Measurements from ENCODE around the gene HOXC12. TPM values are rescaled to one million over a fixed set of nuclear protein-coding genes. Genes with fewer than 3 reads are reported as not detected.

The HOXC12 gene
- not detected for total RNA-seq

DNA sequence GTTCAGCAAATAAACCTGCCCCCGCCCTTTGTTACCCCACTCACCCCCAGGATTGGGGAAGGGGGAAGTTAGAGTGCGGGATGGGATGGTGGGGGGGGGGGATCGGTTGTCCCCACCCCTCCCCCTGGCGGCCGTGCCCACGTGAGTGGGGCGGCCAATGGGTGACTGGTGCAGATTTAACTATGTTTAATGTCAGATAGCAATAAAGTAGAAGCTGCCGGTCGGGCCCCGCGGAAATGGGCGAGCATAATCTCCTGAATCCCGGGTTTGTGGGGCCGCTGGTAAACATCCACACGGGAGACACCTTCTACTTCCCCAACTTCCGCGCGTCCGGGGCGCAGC, at the start of gene HOXC12:
HOXC12 (plus strand) TSS at position 210 of the 342 bp plus-strand sequence; CDS start at position 237, 27 bp downstream.
- no peak for DNase-seq (ENCODE audit: low spot score)

DNA sequence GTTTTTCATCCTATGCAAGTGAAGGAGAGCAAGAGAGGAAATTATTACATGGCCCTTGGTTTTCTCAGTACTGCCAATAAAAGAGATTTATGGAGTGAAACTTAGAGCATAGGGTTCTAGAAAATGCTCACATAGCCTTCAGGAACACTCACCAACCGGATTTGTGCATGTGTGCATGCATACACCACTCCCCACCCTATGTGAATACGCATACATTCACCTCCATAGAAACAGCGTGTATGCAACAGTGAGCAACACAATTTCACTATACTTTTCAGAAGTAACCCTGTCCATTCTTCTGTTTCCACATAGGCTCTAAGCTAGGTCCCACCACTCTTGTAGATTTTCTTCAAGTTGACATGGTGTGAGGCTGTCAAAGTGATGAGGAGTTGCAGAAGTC, 47.6 kb upstream of the HOXC12 start:
- no peak for DNase-seq (ENCODE audit: low spot score)

DNA sequence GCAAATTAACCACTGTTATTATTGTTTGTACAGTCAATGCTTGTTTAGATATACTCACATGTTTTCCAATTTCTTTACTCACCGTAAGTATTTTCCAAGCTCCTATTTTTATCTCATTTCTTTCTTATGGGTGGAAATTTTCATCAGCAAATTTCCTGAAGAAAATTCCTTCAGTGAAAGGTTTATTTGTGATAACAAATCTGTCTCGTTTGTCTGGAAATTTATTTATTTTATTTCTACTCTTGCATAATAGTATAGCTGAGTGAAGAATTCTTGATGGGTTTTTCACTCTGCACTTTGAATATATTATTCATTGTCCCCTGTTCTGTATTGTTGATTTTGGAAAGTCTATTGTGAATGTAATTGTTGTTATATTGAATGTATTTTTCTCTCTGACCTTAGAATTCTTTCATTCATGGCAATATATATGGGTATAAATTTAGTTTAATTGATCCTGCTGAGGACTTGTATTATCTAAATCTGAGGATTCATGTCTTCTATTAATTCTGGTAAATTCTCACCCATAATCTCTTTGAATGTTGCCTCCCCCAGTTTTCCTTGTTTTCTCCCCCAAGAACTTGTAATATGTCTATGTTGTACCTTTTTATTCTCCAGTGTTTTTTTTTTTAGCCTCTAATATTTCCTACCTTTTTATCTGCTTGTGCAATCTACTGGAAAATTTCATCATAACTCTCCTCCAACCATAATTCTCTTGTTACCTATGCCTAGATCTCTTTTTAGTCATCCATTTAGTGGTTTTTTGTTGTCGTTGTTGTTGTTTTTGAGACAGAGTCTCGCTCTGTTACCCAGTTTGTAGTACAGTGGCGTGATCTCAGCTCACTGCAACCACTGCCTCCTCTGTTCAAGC, 37.7 kb upstream of the HOXC12 start:
- no peak for DNase-seq (ENCODE audit: low spot score)

- DNase-seq (ENCODE audit: low spot score), result no peak
Observed at GRCh38 chr12:53924521-53925405, 29.9 kb upstream of the HOXC12 start.

DNA sequence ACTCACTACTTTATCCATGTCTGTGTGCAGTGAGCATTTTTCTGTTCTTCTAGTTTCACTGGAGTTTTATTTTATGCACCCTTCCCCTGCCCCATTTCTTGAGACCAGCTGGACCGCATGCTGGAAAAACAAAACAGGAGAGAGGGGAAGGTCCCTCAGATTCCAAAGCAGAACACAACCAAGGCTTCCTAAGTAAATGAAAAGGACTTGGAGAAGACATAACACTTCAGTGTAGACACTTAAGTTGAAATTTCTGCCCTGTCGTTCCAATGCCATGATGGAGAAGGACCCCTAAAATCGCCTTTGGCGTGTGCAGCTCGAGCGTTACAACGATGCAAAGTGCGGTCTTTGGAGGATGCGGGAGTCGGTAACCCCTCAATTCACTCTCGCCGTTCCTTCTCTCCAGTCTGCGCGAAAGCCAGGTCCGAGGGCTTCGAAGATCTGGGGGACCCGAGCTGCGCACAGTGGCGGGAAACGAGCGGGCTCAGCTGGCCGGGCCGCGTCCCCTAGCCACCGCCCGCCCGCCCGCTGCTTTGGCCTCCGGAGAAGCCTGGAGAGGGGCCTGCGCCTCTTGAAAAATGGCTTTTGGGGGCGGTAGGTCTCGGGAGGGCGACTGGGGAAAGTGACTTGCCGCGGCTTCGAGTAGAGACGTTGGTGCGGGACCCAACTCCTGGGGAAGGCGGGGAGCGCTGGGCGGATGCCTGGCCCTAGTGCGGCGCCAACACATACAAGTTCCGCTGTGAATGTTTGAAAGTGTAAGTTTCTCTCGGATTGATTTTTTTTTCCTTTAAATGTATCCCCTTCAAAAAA, 27.3 kb upstream of the HOXC12 start:
- no peak for DNase-seq (ENCODE audit: low spot score)

GRCh38 chr12:53928054-53928835, 26.5 kb upstream of the HOXC12 start:
- DNase-seq (ENCODE audit: low spot score), result no peak

GRCh38 chr12:53929527-53929926, 25.2 kb upstream of the HOXC12 start:
- DNase-seq (ENCODE audit: low spot score), result no peak

GRCh38 chr12:53930591-53931255, 24.0 kb upstream of the HOXC12 start:
- DNase-seq (ENCODE audit: low spot score), result no peak

DNA sequence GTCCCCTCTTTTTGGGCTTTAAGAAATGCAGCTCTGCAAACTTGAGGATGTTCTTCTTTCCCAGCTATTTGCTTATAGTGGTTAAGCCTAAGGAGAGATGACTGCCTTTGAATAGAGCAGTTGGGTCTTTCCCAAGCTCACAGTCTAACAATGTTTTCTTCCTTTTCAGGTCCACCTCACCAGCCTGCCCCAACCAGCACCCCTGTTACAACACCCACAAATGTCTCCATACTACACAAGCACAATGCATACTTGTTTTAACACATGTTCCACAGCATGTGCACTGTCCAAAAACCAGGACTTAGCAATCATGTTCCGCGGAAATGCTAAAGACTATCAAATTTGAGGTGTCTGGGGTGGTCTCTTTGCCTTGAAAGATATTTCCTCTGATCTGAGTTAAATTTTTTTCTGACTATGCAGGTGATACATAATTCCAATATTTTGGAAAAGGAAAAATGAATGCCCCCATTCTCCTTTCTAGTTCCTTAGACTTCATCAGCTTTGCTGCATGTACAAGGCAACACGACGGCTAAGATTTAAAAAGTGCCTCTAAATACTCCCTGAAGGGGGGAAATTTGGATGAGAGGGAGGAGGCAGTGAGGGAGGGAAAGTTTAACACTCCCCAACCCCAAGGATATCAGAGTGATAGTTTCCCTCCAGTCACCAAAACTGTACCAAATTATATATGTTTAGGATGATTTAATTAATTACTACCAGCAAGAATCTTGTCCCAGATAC, 22.7 kb upstream of the HOXC12 start:
- DNase-seq (ENCODE audit: low spot score), result no peak

- no peak for DNase-seq (ENCODE audit: low spot score)
Observed at GRCh38 chr12:53932915-53933314, 21.8 kb upstream of the HOXC12 start.

DNA sequence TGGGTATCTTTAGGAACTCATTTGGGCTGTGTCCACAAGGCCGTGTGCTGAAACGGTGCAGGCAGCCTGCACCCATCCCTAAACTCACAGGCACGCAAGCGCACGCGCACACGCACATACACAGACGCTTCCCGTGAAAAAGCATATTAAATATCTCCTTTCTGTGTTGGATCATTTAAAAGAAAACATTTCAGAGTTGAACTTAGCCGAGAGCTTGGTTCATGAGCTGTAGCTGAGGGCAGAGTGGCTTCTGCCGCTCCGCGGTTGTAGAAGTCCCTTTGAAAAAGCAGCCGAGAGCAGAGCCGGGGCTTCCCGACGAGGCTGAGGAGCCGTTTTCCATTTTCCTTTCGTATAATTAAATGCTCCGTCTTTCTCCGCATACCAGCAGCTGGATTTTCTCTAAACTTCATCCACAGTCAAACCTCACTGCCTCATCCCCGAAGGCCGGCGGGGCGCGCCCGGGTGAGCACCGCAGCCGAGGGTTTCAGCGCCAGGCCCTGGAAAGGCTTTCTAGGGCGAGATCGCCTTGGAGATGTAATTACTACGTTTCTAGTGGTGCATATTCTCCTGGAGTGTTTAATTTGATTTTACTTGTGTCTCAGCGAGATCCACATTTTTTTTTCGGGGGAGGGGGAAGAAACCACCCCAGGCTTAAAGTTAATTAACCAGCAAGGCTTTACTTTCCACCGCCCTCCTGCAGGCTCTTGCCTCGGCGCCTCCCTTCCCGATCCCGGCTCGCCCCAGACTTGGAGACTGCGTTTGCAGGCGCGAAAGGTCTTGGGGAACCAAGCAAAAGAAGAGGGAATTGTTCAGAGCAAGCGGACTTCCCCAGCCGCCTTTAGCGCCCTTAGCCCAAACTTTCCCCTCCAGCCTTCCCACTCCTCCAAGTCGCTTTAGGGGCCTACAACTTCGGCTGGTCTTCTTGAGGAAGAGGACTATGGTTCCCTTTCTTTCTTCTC, 19.0 kb upstream of the HOXC12 start:
- DNase-seq (ENCODE audit: low spot score), result no peak

DNA sequence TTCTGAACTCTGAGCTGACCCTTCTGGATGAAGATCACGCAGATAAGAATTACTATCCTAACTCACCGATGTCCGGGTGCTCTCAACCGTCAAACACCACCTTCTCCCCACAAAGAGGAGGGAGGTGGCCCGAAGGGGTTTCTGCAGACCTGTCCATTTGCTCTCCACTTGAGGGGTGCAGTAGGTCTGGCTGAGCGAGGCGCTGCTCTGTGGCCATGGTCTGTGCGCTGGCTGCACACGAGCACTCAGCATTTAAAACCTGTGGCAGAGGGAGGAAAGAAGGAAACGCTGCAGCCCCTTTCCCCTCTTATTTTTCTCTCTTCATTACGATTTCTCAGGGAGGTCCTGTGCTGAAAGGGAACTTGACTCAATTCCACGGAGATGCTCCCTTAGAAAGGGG, 17.6 kb upstream of the HOXC12 start:
- DNase-seq (ENCODE audit: low spot score), result no peak

- DNase-seq (ENCODE audit: low spot score), result no peak
Observed at GRCh38 chr12:53937596-53938325, 16.9 kb upstream of the HOXC12 start.

DNA sequence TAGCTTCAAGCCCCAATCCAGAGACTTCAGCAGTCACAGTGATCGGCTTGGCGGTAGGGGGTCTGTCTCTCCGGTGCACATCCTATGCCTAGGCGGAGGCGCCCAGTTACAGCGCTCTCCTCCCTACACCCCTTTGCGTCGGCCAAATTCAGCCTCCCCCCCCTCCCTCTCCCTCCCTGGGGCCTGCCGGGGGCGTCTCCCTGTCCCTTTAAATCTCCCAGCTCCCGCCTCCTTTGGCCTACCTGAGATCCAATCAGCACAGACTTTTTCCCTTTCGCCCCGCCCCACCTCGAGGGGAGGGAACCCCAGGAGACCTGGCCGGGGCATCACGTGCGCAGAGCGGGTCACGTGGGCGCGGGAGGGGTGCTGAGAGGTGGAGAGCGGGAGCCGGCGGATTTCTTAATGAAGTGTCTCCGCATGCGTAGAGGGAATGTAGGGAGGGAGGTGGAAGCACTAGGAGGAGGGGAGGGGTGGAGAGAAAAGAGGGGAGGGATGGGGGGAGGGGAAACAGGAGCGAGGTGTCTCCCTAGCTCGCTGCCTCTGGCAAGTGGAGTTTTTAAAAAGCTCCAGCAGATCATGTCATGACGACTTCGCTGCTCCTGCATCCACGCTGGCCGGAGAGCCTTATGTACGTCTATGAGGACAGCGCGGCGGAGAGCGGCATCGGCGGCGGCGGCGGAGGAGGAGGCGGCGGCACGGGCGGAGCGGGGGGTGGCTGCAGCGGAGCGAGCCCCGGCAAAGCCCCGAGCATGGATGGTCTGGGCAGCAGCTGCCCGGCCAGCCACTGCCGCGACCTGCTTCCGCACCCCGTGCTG, 16.2 kb upstream of the HOXC12 start, which contains the start of gene HOXC13:
HOXC13 (plus strand) TSS at position 506 of the 815 bp plus-strand sequence; CDS start at position 582, 76 bp downstream.
- DNase-seq (ENCODE audit: low spot score), result no peak

DNA sequence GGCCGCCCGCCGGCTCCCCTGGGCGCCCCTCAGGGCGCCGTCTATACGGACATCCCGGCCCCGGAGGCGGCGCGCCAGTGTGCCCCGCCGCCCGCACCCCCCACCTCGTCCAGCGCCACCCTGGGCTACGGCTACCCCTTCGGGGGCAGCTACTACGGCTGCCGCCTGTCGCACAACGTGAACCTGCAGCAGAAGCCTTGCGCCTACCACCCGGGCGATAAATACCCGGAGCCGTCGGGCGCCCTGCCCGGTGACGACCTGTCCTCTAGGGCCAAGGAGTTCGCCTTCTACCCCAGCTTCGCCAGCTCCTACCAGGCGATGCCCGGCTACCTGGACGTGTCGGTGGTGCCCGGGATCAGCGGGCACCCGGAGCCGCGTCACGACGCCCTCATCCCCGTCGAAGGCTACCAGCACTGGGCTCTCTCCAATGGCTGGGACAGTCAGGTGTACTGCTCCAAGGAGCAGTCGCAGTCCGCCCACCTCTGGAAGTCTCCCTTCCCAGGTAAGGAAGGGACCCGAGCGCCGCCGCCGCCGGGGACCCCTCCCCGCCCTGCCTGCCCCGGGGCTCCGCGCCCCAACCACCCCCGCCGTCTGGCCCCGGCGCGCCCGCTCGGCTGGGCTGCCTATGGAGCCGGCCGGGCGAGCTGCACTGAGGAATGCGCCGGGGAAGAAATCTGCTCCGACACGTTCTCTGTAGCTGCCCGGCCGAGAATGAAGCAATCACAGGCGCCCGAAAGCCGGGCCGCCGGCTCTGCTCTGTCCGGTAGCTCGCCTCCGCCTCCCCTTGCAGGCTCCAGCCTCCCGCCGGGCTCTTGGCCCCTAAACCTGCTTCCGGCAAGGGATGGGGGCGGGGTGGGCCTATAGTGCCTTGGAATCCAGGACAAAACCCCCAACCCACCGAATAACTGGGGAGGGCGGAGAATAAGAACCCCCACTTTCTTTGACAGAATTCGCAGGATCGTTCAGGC, 15.3 kb upstream of the HOXC12 start:
- DNase-seq (ENCODE audit: low spot score), result no peak
